HepG2 (cell line): ENCODE results near the gene COMMD4. TPM values are rescaled to one million over a fixed set of nuclear protein-coding genes. Genes with fewer than 3 reads are reported as not detected.
A peak's percentile ranks its signal among the peaks of the same experiment; 100 is the strongest.

Experiments used
- BRCA1 ChIP-seq: sonication (generic); formaldehyde crosslinking; IDR thresholded peaks from 2 replicates; pipeline ENCODE4 v1.4.0; 2020; ENCODE audit warnings: missing genetic modification reagents
- DMTF1 ChIP-seq: sonication (generic); formaldehyde crosslinking; IDR thresholded peaks from 2 replicates; pipeline ENCODE4 v1.4.0; 2020; ENCODE audit warnings: mild to moderate bottlenecking, missing genetic modification reagents
- GPN1 ChIP-seq: sonication (generic); formaldehyde crosslinking; IDR thresholded peaks from 2 replicates; pipeline ENCODE4 v1.5.1; 2020; ENCODE audit warnings: missing genetic modification reagents, borderline replicate concordance
- KAT7 ChIP-seq: IDR thresholded peaks from 2 replicates; pipeline ENCODE4 v1.6.1; 2018; ENCODE audit warnings: borderline replicate concordance, missing compliant biosample characterization
- MAZ ChIP-seq, 2 experiments: sonication (generic) in 1 of 2; formaldehyde crosslinking in 1 of 2; IDR thresholded peaks; 2 replicates each; pipeline versions ENCODE4 v1.5.0 to v1.6.1; 2012 to 2020; ENCODE audit warnings: low read depth in 2 of 2, mild to moderate bottlenecking in 2 of 2, borderline replicate concordance in 1 of 2, improper control_type of control experiment in 1 of 2, low read length in 1 of 2, missing genetic modification reagents in 1 of 2, moderate library complexity in 1 of 2
- MED1 ChIP-seq: sonication (generic); formaldehyde crosslinking; IDR thresholded peaks from 2 replicates; pipeline ENCODE4 v1.4.0; 2020; ENCODE audit warnings: missing genetic modification reagents
- NFATC3 ChIP-seq: sonication (generic); formaldehyde crosslinking; IDR thresholded peaks from 2 replicates; pipeline ENCODE4 v1.5.1; 2020; ENCODE audit warnings: mild to moderate bottlenecking, missing genetic modification reagents
- NR2C2 ChIP-seq: sonication (generic); formaldehyde crosslinking; IDR thresholded peaks from 2 replicates; pipeline ENCODE4 v1.4.0; 2020; ENCODE audit warnings: missing genetic modification reagents, mild to moderate bottlenecking, moderate library complexity, borderline replicate concordance
- RNF219 ChIP-seq: sonication (generic); formaldehyde crosslinking; IDR thresholded peaks from 2 replicates; pipeline ENCODE4 v1.5.0; 2020; ENCODE audit warnings: mild to moderate bottlenecking, missing genetic modification reagents
- SOX6 ChIP-seq, 2 experiments: fragments of 450-650 bp in 1 of 2; sonication (generic) in 1 of 2; formaldehyde crosslinking in 1 of 2; IDR thresholded peaks; 2 replicates each; pipeline versions ENCODE4 v1.4.0 to v1.6.1; 2017 to 2020; ENCODE audit warnings: antibody characterized with exemption in 1 of 2, mild to moderate bottlenecking in 1 of 2, missing genetic modification reagents in 1 of 2
- YEATS2 ChIP-seq: sonication (generic); formaldehyde crosslinking; IDR thresholded peaks from 2 replicates; pipeline ENCODE4 v1.4.0; 2020; ENCODE audit warnings: missing genetic modification reagents, borderline replicate concordance
- ZBTB38 ChIP-seq: sonication (generic); formaldehyde crosslinking; IDR thresholded peaks from 2 replicates; pipeline ENCODE4 v1.5.1; 2020; ENCODE audit warnings: mild to moderate bottlenecking, missing genetic modification reagents
- ZFYVE20 ChIP-seq: sonication (generic); formaldehyde crosslinking; IDR thresholded peaks from 2 replicates; pipeline ENCODE4 v1.8.0; 2023; ENCODE audit warnings: low read depth, mild to moderate bottlenecking, moderate library complexity, missing genetic modification reagents, borderline replicate concordance
- ZNF3 ChIP-seq: IDR thresholded peaks from 2 replicates; pipeline ENCODE4 v1.7.0; 2017; ENCODE audit warnings: inconsistent platforms
- ZNF564 ChIP-seq: sonication (generic); formaldehyde crosslinking; IDR thresholded peaks from 2 replicates; pipeline ENCODE4 v1.8.1; 2023; ENCODE audit warnings: mild to moderate bottlenecking, missing genetic modification reagents
- ZNF615 ChIP-seq: sonication (generic); formaldehyde crosslinking; IDR thresholded peaks from 2 replicates; pipeline ENCODE4 v1.5.0; 2020; ENCODE audit warnings: mild to moderate bottlenecking, missing genetic modification reagents, borderline replicate concordance
- ZNF839 ChIP-seq: sonication (generic); formaldehyde crosslinking; IDR thresholded peaks from 2 replicates; pipeline ENCODE4 v1.4.0; 2020; ENCODE audit warnings: missing genetic modification reagents, mild to moderate bottlenecking, borderline replicate concordance
- ZXDC ChIP-seq: sonication (generic); formaldehyde crosslinking; IDR thresholded peaks from 2 replicates; pipeline ENCODE4 v1.5.0; 2020; ENCODE audit warnings: mild to moderate bottlenecking, missing genetic modification reagents
- polyA plus RNA-seq, 8 experiments: library from polyadenylated mRNA; depleted of rRNA in 3 of 8; stranded (reverse) in 7 of 8; unstranded in 1 of 8; fragments of >200 nt; fragmentation: Illumina TruSeq in 4 of 8; extraction: Trizol in 4 of 8; gene quantifications; 2 replicates each; pipeline versions ENCODE4 v1.2.1 to v1.2.3, GENCODE V29; 2011 to 2016; ENCODE audit warnings: low read depth in 4 of 8, missing spikeins in 1 of 8, mixed read lengths in 1 of 8; ENCODE audit not compliant: insufficient read depth in 1 of 8
- total RNA-seq, 5 experiments: library from RNA; depleted of rRNA; stranded (reverse); fragments of >200 nt; fragmentation: Illumina TruSeq; extraction: Trizol; gene quantifications; 2 replicates each; pipeline ENCODE4 v1.2.3, GENCODE V29; 2016; ENCODE audit warnings: low read depth in 1 of 5
- TF ChIP-seq, protein P1 (sequence below): sonication (generic); formaldehyde crosslinking; IDR thresholded peaks from 2 replicates; pipeline ENCODE4 v1.4.0; 2020; ENCODE audit warnings: missing genetic modification reagents

Gene COMMD4
- total and polyA plus RNA-seq, 2 of the 13 experiments (the other 11 are each of a cell fraction or from before 2014, with no cell fraction given): 45.8 to 89.9 TPM

DNA sequence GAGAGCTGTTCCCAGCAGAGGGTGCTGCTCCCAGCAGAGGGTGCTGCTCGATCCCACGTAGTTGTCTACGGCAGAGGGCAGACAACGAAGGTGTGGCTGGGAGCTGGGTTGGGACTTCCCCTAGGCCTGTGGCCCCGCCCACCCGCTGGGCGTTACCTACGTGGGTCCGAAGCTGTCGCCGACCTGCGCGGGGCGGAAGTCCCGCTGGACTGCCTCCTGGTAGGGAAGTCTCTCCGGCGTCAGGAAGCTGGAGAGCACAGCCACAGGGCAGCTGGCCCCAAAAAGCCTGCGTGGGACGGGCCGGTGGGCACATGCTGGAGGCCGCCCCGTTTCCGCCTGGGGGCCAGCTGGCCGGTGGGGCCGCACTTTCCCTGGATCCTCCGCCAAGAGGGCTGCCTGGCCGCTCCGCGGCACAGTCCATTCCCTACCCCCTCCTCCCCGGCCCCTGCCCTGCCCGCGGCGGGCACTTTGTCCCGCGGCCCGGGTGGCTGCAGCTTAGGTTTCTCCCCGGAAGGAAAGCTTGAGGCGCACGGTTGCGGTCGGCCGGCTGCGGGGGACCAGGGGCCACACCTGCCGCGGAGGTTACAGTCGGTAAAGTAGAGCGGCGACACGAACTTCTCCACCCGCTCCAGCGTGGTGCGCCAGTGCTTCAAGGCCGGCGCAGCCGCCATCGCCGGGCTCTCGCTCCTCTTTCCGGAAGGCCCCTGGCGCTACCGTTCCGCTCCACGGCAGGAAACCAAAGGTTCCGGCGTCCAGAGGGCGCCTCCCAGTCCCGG lies 32.2 kb downstream of the COMMD4 start, which contains the start of gene MAN2C1 (continued):
- TF ChIP-seq DMTF1 (CRISPR knock-in tag) (no peak), ZBTB38 (peak; percentile 71; the same call in 1 of the 2 replicates), BRCA1 (CRISPR knock-in tag) (no peak; the same call in none of the 2 replicates), NFATC3 (CRISPR knock-in tag) (no peak), ZNF564 (CRISPR knock-in tag) (peak; percentile 31; the same call in 1 of the 2 replicates), ZNF615 (CRISPR knock-in tag) (peak; percentile 72; the same call in 1 of the 2 replicates), ZXDC (CRISPR knock-in tag) (no peak; the same call in 1 of the 2 replicates), SOX6 (IDR thresholded peaks at IDR 0.05) (no peak), SOX6 (CRISPR knock-in tag; IDR thresholded peaks at IDR 0.05) (peak; percentile 30; the same call in 1 of the 2 replicates), MAZ (IDR thresholded peaks at IDR 0.05; ENCODE audit: borderline replicate concordance, low read depth, low read length) (0 out of 2 replicates have a peak, but pooled peaks have one; percentile 70), MAZ (CRISPR knock-in tag; IDR thresholded peaks at IDR 0.05; ENCODE audit: low read depth) (peak; percentile 59), ZNF3 (CRISPR knock-in tag) (0 out of 2 replicates have a peak, but pooled peaks have one; percentile 31), MED1 (CRISPR knock-in tag) (peak; percentile 67; the same call in 1 of the 2 replicates), KAT7 (peak; percentile 63; the same call in 1 of the 2 replicates), RNF219 (CRISPR knock-in tag) (peak; percentile 84; the same call in 1 of the 2 replicates), GPN1 (CRISPR knock-in tag) (no peak), ZFYVE20 (CRISPR knock-in tag) (no peak), ZNF839 (CRISPR knock-in tag) (peak; percentile 85; the same call in 1 of the 2 replicates), NR2C2 (CRISPR knock-in tag) (peak; percentile 60), YEATS2 (peak; percentile 76)
- TF ChIP-seq, protein P1, sequence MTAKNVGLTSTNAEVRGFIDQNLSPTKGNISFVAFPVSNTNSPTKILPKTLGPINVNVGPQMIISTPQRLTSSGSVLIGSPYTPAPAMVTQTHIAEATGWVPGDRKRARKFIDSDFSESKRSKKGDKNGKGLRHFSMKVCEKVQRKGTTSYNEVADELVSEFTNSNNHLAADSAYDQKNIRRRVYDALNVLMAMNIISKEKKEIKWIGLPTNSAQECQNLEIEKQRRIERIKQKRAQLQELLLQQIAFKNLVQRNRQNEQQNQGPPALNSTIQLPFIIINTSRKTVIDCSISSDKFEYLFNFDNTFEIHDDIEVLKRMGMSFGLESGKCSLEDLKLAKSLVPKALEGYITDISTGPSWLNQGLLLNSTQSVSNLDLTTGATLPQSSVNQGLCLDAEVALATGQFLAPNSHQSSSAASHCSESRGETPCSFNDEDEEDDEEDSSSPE (CRISPR knock-in tag): peak; percentile 63
